ENCODE data around the gene DHCR24.

The DHCR24 gene

DNA sequence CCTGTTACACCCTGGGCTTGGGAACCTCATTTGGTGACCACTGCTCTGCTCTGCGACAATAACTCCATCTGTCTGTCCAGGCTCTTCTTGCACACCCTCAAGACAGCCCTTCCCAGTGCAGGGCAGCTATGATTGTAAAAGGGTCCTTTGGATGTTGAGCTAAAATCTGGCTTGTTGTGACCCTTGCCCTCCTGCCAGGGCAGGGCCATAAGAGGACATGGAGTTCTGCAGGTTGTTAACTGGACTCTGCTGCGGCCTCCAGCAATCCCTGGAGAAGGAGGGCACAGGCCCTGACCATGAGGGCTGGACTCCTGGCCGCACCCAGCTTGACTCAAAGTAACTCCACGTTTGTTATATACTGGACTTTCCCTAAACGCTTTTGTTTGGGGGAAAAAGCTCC, 41.2 kb downstream of the DHCR24 start:
- DNase-seq (ENCODE audit: low spot score): no peak

DNA sequence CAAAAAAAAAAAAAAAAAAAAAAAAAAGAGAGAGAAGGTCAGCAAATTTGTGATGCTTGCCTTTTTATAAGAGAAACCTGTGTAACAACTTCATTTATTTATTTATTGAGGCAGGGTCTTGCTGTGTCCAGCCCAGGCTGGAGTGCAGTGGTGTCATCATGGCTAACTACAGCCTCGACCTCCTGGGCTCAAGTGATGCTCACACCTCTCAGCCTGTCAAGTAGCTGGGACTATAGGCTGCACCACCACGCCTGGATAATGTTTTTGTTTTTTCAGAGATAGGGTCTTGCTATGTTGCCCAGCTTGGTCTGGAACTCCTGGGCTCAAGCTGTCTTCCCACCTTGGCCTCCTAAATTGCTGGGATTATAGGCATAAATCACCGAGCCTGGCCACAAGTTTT, 42.4 kb downstream of the DHCR24 start:
- DNase-seq (ENCODE audit: low spot score): no peak

DNA sequence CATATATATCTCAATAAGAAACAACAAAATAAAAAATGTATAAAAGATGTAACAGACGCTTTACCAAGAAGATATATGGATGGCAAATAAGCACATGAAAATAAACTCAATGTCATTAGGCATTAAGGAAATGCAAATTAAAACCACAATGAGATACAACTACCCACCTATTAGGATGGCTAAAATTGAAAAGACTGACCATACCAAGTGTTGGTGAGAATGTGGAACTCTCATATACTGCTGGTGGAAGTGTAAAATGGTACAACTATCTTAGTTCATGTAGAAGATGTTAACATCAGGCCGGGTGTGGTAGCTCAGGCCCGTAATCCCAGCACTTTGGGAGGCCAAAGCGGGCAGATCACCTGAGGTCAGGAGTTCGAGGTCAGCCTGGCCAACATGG, 43.5 kb downstream of the DHCR24 start:
- no peak for DNase-seq (ENCODE audit: low spot score)

- DNase-seq (ENCODE audit: low spot score): no peak
Measured at GRCh38 chr1:54842963-54843362, 44.0 kb downstream of the DHCR24 start.

DNA sequence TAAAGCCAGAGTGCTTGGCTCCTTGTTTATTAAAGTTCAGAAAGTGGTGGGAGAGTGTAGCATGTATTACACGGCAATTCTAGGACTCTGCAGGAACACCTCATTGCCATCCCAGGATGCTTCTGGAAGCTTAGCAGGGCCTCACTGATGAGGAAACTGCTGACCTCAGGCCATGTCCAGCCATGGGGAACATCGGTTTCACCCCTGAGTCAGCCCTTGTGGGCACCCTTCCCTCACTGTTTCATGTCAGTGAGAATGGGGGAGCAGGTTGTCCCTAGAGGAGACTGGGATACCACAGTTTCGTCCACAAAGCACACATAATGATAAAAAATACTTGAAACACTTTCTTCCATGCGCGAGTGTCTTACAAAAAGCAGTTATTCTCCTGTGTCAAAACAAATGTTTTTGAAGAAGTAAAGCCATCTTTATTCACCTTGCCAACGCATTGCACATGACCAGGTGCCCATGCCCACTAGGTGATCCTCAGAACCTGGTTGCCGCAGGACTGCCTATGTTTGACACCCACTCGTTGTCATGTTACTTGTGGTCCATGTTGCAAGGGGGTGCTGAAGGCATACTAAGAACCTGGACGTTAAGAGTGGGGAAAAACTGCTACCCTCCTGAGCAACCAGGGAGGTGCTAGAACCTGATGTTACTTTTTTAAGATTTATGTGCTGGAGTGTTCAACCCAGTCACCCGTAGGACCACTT, 44.6 kb downstream of the DHCR24 start:
- no peak for DNase-seq (ENCODE audit: low spot score)

DNA sequence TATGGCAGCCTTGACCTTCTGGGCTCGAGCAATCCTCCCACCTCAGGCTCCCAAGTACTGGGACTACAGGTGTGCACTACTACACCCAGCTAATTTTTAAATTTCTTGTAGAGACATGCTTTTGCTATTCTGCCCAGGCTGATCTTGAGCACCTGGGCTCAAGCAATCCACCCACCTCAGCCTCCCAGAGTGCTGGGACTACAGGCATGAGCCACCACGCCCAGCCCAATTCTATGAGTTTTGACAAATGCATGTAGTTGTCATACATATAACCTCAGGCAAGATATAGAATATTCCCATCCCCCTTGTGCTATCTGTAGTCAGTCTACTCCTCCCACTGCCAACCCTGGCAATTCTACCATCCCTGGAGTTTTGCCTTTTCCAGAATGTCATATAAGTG, 47.2 kb downstream of the DHCR24 start:
- no peak for DNase-seq (ENCODE audit: low spot score)

- DNase-seq (ENCODE audit: low spot score): no peak
Measured at GRCh38 chr1:54838565-54839180, 48.3 kb downstream of the DHCR24 start.

GRCh38 chr1:54837002-54837853, 49.8 kb downstream of the DHCR24 start:
- DNase-seq (ENCODE audit: low spot score): no peak

GRCh38 chr1:54836594-54836993, 50.4 kb downstream of the DHCR24 start:
- DNase-seq (ENCODE audit: low spot score): no peak

- DNase-seq (ENCODE audit: low spot score): no peak
Measured at GRCh38 chr1:54835970-54836369, 51.0 kb downstream of the DHCR24 start.

DNA sequence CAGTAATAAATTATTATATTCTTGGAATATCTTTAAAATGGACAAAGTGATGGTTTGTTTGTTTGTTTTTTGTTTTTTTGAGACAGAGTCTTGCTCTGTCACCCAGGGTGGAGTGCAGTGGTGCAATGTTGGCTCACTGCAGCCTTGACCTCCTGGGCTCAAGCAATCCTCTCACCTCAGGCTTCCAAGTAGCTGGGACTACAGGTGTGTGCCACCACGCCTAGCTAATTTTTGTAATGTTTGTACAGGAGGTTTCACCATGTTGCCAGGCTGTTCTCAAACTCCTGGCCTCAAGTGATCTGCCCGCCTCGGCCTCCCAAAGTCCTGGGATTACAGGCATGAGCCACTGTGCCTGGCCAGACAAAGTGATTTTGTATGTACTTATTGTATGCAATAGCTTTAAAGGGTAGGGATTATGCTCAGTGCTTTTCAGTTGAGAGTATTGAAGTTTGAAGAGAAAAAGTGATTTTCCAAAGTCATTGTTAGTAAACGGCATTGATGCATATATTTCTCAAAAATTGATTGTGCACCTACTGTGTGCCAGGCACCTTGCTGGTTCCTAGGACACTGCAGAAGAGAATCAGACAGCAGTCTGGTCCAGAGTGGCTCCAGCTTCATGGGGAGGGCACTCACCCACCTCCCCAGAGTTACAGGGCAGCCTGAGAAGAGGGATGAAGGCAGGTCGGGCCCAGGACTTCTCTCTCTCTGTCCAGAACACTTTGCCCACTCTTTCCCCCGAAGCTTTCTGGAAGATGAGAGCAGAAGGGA, 51.7 kb downstream of the DHCR24 start:
- DNase-seq (ENCODE audit: low spot score): no peak

DNA sequence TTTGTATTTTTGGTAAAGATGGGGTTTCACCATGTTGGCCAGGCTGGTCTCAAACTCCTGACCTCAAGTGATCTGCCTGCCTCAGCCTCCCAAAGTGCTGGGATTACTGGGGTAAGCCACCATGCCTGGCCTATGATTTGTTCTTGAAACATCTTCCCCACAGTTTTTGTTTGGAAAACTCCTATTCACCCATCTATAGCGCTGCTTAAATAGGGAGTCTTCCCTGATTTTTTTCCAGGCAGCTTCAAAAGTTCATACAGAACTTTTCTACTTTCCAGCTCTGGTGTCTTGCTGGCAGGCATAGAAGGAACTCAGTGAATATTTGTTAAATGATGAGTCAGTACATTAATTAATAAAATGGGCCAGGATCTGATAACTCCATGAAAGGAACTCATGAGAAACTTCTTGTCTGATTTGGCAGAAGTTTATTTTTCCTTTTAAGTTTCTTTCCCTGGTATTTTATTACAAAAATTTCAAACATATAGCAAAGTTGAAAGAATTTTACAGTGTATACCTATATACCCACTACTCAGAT, 52.9 kb downstream of the DHCR24 start:
- DNase-seq (ENCODE audit: low spot score): no peak

GRCh38 chr1:54833121-54833520, 53.9 kb downstream of the DHCR24 start:
- no peak for DNase-seq (ENCODE audit: low spot score)

- no peak for DNase-seq (ENCODE audit: low spot score)
Measured at GRCh38 chr1:54826226-54826816, 60.7 kb downstream of the DHCR24 start.

GRCh38 chr1:54825696-54826095, 61.3 kb downstream of the DHCR24 start:
- DNase-seq (ENCODE audit: low spot score): no peak

GRCh38 chr1:54823670-54824069, 63.3 kb downstream of the DHCR24 start:
- no peak for DNase-seq (ENCODE audit: low spot score)

DNA sequence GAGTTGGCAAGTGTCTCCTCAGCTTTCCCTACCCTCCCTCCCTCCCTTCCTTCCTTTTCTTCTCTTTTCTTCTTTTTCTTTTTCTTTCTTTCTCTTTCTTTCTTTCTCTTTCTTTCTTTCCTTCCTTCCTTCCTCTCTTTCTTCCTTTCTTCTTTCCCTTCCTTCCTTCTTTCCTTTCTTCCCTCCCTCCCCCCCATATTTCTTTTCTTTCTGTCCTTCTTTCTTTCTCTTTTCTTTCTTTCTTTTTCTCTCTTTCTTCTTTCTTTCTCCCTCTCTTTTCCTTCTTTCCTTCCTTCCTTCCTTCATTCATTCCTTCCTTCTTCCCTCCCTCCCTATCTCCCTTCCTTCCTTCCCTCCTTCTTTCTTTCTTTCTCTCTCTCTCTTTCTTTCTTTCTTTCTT, 67.3 kb downstream of the DHCR24 start:
- DNase-seq (ENCODE audit: low spot score): no peak

- no peak for DNase-seq (ENCODE audit: low spot score)
Measured at GRCh38 chr1:54819195-54819536, 67.8 kb downstream of the DHCR24 start.

DNA sequence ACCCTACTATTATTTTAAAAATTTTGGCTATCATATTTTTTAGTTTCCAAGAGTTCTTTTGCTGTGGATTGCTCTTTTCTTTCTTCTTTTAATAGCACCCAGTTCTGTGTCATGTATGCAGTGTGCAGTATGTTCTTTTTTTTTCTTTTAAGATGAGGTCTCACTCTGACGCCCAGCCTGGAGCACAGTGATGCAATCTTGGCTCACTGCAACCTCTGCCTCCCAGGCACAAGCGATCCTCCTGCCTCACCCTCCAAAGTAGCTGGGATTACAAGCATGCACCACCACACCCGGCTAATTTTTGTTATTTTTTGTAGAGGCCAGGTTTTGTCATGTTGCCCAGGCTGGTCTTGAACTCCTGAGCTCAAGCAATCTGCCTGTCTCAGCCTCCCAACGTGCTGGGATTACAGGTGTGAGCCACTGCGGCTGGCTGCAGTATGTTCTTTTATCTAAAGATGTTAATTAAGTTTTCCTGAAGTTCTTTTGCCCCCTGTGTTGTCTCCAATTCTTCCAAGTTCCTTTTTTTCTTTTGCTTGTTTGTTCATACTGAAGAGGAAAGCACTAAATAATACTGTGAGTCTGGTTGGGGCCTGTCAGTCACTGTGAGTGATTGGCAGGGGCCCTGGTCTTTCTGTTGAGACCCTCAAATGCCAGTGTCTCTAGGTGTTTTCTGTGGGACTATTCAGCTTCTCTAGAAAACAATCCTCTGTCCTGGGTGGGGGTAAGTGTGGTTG, 68.4 kb downstream of the DHCR24 start:
- DNase-seq (ENCODE audit: low spot score): no peak

- DNase-seq (ENCODE audit: low spot score): no peak
Measured at GRCh38 chr1:54816951-54817350, 70.0 kb downstream of the DHCR24 start.

GRCh38 chr1:54816130-54816529, 70.9 kb downstream of the DHCR24 start:
- DNase-seq (ENCODE audit: low spot score): no peak

Data from CD4-positive, alpha-beta T cell treated with Interleukin-6 at 100 ng/mL for 8 hours (primary cell).